Right ventricle myocardium superior (tissue), 1 donor: ENCODE measurements around the gene CYFIP2. TPM values are rescaled to one million over a fixed set of nuclear protein-coding genes. Genes with fewer than 3 reads are reported as not detected.
"Not testable (repeated sequence)": the region's sequence is repeated elsewhere in the genome, so short reads cannot be mapped to it uniquely, and the experiment has no call there.

Source experiments
- ATAC-seq: fragments of 200-7000 bp; cut with Tn5 transposase; one replicate; pipeline ENCODE4 v1.9.1; 2020; ENCODE audit warnings: mild to moderate bottlenecking; ENCODE audit not compliant: poor library complexity
- DNase-seq: peaks from one replicate; pipeline ENCODE4 v3.0.0-alpha.2; 2020
- intact Hi-C: fragments of 100-400 bp; cut with DNase I; formaldehyde crosslinking; loops from one replicate; pipeline ENCODE4 v1.11.2; 2022
- long read RNA-seq: library from polyadenylated mRNA; unstranded; transcript quantifications from one replicate; pipeline ENCODE4 v2.0.0, GENCODE V29; 2021
- total RNA-seq: library from RNA; stranded (reverse); fragmentation: NEBNext Ultra II Directional; extraction: Animal tissue kit (Norgen Biotek cat#: 25700); gene quantifications from one replicate; pipeline ENCODE4 v1.2.1, GENCODE V29; 2021
- donor health status: DM: no; HTN: yes; CAD: no; lungs with severe emphysema.

The CYFIP2 gene
- 27.6 TPM for total RNA-seq
- long read RNA-seq, full-length matches to known transcripts, result 10 of 32 reads
- long read RNA-seq, partial matches to known transcripts, result 14 of 32 reads
- long read RNA-seq, other reads (novel, unspliced or antisense), result 8 of 32 reads

DNA sequence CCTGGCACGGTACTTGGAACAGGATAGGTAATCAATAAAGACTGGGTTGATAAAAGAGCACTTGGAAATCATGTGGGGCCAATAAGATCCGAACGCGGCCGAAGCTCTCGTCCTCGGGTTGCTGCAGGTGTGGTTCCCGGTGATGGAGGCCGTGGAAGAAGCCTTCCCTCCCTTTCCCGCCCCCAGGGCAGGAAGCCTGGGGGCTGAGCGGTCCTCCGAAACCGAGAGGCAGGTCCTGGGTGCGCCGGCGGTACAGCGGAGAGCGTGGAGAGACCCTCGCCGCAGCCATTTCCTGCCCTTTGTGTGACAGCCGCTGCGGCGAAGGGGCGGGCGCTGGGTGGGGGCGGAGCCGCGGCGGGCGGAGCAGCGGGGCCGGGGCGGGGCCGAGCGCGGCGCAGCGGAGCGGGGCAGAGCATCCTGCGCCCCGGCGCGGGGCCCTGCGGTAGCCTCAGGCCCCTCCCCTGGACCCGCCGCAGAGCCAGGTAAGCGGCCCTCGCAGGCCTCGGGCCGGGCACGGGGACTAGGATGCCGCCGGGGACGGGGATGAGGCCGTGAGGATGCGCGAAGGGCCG is at the start of gene CYFIP2:
Gene CYFIP2 (plus strand): TSS at position 410 of the 572 bp plus-strand sequence. CDS start 19,239 bp downstream, outside the sequence.
- intact Hi-C loops, result no loop called here
- DNase-seq (peak; percentile 79), ATAC-seq (peak; percentile 86)

DNA sequence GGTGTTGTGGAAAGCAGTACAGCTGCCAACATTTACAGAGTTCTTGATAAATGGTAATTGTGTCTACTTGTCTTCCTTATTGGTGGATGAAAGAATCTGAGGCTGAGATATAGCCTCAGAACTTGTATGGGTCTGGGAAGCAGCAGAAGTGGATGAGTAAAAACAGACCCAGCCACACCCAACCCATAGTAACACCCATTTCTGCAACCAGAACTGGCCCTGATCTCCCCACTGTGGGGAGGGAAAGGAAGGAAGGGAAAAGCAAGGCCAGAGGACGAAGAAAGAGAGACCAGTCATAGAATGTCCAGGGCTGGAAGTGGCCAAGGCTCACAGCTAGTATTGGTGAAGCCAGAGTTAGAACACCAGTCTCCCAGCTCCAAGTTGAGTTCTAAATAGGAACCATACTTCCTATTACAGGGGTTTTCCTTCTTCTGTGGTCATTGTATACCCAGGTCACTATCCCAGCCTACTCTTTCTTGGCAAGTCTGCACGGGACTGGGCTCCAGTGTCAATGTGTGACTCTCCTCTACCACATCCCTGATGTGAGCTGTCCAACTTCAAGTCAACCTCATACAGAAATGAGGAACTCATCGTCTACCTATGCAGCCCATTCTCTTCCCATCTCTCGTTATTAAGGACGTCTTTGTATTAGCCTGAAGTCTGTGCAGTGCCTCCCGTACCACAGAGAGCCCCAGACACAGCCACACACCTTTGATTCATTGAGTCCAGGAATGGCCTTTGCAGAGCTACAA is 49.4 kb upstream of the CYFIP2 start:
- ATAC-seq, result no peak
- no peak for DNase-seq
- intact Hi-C loops, result no loop called here

DNA sequence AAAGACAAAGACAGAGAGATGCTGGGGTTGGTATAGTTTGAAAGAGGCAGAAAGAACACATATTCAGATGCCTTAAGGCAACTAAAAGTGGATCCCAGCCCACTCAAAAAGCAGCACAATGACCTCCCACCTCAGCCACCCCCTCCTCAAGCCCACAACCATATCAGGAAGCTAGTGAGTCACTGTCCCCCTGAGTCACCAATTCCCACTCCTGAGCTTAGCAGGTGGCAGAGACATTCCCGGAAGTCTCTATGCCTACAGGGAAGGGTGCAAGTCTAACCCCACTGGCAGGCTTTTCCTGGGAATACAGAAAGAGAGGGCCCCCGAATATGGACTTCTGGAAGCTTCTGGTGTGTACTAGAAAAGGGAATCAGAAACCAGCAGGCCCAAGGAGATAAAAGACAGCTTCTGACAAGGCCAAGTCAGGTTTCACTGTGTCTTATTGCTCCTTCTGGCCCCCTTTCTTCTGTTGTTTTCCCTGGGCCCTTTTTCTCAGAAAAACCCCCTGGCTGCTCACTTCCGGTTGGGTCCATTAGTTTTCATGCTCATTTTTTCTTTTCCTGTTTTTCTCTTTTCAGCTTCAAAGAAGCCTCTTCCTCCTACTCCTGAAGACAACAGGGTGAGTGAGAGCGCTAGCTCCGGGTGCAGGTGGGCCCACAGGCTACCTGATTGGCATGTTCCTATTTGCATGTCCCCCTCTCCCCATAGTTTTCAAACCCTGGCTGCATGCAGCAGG is 48.5 kb upstream of the CYFIP2 start:
- ATAC-seq, result no peak
- intact Hi-C loops, result no loop called here
- no peak for DNase-seq

DNA sequence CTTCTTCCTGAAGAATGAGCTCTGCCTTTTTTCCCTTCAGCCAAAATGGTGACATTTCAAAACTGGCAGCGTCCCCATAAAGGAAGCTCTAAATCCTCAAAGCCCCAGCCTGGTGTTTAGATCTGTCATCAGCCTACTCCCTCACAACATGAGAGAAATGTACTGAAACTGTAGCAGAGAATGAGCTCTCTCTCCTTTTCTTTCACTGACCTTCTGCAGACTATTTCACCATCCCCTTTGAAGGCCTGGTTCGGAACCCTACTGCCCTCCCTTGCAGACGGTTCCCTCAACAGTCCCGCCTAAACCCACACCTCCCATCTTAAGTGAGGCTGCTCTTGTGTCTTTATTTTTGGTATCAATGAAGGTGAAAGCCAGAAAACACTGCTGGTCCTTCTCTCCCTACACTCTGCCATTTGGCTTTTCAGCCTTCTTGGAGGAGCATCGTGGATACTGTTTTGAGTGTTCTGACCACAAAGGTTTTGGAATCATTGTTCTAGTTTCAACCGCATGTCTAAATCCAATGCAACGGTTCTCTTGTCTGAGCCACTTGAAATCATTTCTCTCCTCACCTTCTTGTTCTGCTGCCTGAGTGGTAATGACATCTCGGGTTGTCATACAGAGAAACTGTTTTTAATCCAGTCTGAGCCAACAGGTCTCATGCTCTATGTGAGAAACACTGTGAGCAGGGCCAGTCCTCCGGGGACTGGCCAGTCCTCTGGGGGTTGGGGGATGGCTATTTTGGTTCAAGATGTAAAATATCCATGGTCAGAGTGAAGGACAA is 46.2 kb upstream of the CYFIP2 start:
- DNase-seq (no peak), ATAC-seq (peak; percentile 62)
- intact Hi-C loops, result no loop called here

DNA sequence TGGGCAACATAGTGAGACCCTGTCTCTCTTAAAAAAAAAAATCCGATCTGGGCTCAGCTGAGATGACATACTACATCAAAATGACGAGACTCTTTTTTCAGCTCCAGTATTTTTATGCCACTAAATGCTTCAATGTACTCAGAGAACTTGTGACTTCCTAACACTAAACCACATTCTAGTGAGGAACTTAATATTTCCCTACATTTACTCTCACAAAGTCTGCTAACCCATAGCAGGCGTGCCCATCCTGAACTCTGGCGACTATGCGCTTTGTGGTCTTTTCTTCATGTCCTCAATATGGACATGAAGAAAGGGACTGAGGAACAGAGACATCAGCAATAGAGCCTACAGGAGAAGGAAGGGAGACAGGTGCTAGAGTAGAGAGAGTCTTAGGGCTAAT is 44.0 kb upstream of the CYFIP2 start:
- DNase-seq, result no peak

DNA sequence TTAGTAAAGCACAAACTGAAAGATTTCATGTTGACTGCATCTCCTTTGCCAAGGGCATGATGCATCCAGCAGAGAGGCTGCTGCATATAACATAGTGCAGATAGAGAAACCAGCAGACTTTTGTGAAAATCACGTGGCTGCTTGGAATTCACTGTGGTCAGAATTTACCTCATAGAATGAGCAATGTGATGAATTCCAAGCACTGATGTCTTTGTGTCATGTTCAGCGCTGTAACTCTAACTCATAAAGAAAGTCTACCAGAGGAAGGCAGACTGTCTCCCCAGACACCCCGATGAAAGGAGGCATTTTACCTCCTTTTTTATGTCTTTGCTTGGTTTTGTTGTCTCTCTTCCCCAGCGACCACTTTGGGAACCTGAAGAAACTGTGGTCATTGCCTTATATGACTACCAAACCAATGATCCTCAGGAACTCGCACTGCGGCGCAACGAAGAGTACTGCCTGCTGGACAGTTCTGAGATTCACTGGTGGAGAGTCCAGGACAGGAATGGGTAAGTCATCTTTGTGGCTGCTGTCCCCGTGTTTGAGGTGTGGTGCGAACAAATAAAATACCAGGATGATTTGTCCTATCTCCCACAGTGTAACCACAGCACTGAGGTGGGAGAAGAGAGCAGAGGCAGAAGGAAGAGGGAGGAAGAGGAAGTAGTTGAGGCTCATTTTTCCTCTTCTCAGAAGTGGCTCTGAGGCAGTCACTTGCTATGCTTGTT is 43.3 kb upstream of the CYFIP2 start:
- DNase-seq, result no peak
- intact Hi-C loops, result no loop called here
- ATAC-seq, result no peak

More for the DNA sequence above, 44.0 kb upstream of the CYFIP2 start:
- intact Hi-C loops, result no loop called here
- ATAC-seq, result no peak

DNA sequence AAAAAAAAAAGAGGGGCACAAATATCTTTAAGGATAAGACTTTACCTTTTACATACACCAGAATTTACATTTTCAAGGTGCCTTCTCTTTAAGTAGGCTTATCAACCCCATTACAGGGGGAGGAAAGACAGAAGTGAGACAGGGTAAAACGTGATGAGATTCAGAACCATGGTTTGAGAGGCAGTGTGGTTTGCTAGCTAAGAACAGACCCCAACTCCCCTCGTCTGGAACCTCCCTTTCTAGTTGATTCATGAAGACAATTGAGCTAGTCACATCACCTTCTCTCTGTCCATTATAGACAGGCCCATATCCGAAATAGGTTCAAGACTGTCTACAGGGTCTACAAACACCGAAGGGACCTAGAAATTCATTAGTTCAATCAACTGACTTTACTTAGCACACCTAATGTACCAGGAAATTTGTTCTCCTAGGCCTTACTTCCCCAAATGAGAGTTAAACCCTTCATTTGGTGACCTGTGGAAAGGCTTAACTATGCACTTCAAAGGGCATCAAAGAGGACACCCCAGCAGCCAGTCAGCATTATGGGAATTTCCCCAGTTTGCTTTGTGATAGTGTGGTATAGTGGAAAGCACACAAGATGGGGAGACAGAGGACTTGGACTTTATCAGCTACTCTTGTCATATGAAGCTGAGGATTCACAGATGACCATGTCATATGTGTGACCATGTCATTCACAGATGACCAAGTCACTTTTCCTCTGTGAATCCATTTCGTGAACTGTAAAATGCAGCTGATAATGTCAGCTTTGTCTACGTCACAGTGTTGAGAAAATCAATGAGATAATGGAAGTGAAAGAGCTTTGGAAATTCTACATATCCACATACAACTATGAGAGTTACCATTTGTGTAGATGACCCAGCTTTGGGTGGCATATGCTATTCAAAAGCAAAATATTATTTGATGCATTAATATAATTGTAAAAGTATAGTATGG is 40.2 kb upstream of the CYFIP2 start:
- intact Hi-C loops, result no loop called here
- ATAC-seq (no peak), DNase-seq (no peak)

DNA sequence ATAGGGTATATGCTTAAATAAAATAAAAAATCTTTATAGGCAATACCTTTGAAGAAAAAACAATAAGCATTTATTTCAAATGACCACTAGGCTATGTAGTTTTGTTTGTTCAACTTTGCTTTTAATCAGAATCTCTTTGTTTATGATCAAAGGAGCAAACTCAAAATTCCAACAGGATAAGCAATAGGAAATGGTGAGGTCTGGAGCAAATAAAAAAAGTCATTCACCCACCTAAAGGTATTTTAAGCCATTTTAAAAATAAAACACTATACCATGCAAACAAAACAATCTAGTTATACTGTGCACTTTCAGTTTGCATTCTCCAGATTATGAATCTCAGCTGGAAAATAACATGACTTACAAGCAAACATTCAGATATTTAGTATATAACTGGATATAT is 35.3 kb upstream of the CYFIP2 start:
- intact Hi-C loops, result no loop called here

DNA sequence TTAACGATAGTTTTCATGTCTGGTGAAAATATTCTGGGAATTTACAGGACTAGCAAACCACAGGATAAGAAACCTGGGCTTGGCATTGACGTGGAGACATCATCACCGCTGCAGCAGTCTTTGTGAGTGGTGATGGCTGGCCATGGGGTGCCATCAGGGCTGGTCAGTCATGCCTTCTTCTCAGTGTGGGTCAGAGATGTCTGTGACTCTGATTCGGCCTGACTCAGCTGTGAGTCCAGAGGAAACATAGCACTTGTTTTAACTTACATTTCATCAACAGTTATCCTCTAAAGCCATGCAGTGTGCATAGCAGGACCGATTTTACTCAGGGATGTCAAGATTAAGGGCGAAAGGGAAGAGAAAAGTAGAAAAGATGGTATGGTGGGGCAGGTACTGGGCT is 33.2 kb upstream of the CYFIP2 start:
- DNase-seq, result no peak
- intact Hi-C loops, result no loop called here
- ATAC-seq, result no peak

More for the DNA sequence above, 35.3 kb upstream of the CYFIP2 start:
- DNase-seq (no peak), ATAC-seq (no peak)

DNA sequence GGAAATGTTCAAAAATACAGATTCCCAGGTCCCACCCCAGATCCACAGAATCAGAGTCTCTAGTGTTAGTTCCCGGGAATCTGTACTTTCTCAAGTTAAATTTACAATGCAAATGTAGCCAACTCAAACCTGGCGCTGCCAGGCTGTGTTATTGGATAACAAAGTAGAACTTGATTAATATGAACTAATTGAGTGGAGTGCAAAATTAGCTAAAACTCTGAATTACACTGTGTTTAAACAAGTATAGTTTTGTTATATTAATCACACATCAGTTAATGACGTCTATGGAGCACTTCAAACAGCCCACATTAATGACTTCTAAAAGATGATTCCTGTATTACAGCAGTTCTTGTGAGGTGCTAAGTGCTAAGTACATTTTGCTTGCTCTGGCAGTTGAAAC is 32.4 kb upstream of the CYFIP2 start:
- intact Hi-C loops, result no loop called here
- no peak for DNase-seq
- no peak for ATAC-seq

DNA sequence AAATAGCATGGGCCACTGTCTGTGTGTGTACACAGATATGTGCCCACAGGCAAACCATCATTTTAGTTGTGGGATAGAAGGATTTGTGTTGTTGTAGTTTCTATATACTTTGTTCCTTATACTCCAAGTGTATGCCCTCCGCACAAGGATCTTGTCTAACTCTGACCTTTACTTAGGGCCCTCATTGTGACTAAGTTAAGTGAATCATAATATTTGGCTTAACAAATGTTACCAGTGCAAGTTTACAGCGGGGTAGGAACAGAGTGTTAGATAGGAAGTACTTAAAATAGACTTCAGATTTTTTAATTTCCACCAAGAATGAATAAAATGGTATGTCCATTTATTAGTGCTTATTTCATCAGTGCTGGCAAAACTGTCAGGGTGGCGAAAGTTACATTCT is 29.5 kb upstream of the CYFIP2 start:
- intact Hi-C loops, result no loop called here
- ATAC-seq, result no peak
- DNase-seq, result no peak

DNA sequence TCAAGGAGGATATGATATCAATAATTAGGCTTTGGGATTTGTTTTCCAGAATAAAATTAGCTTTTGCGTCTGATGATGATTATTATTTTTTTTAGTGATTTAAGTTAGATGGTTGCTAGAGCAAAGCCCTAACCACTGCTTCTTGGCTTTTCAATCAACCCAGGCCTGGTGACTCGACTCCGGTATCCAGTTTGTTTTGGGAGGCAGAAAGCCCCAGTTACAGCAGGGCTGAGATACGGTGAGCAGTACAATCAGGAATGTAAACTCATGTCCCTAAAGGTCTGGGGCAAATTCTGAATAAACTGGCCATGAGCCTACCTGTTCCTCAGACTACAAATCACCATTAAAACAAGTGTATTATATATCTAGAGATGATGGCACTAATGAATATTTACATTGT is 24.4 kb upstream of the CYFIP2 start:
- ATAC-seq, result no peak
- DNase-seq, result no peak
- intact Hi-C loops, result no loop called here

DNA sequence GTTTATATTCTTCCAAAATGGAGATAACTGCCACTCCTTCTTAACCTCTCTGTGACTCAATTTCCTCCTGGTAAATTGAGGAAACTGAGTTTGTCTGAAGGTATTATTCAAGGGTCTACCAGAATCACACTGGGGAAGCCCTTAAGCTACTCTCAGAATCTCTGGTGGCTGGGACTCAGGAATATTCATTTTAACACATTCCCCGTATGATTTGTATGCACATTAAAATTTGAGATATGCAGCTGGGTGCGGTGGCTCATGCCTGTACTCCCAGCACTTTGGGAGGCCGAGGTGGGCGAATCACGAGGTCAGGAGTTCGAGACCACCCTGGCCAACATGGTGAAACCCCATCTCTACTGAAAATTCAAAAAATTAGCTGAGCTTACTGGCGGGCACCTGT is 21.2 kb upstream of the CYFIP2 start:
- ATAC-seq, DNase-seq, intact Hi-C loops: not testable (repeated sequence)

DNA sequence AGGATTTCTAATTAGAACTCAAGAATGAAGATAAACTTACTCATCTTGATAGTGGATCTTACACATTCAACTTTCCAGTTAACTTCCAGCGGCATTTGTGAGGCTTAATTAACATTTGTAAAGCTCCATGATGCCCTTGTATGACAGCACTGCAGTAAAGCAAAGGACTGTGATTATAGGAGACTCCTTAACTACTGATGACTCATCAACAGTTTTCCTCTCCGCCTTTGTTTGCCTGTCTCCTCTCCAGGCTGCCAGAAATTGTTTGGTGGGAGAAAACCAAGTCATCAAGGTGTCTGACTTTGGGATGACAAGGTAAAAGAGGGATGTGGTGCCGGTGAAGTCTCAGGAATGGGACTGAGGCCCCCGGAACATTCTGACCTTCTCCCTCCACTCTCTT is 20.4 kb upstream of the CYFIP2 start:
- no peak for ATAC-seq
- intact Hi-C loops, result no loop called here
- no peak for DNase-seq

DNA sequence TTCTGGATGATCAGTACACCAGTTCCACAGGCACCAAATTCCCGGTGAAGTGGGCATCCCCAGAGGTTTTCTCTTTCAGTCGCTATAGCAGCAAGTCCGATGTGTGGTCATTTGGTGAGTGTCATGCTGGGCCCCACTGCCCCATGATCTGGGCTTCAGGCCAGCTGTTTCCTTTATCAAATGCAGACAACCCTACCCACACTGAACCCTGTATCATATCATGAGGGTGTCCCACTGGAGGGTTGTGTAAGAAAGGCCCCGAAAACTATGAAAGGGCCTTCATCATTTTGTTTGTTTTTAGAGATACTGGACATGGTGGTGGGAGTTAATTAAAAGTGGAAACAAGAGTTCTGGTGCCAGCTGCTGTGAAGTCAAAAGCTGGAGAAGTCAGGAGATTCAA is 20.0 kb upstream of the CYFIP2 start:
- intact Hi-C loops, result no loop called here
- DNase-seq (no peak), ATAC-seq (no peak)

DNA sequence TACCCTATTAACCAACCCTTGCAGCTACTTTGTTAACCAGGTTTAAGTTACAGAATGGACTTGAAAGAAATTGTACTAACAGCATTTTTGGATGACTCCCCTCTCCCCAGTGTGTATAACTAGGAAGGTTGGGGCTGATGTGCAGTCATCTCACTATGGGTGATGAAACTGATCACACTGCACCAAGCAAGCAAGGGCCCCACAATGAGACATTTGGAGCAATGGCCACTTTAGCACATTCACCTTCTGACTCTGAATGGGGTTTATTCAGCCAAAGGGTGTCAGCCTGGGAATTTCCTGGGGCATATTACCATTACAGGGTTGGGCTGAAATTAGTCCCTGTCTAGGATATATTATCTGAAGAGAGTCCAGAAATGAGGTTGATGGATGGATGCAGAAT is 18.7 kb upstream of the CYFIP2 start:
- no peak for DNase-seq
- no peak for ATAC-seq
- intact Hi-C loops, result no loop called here

DNA sequence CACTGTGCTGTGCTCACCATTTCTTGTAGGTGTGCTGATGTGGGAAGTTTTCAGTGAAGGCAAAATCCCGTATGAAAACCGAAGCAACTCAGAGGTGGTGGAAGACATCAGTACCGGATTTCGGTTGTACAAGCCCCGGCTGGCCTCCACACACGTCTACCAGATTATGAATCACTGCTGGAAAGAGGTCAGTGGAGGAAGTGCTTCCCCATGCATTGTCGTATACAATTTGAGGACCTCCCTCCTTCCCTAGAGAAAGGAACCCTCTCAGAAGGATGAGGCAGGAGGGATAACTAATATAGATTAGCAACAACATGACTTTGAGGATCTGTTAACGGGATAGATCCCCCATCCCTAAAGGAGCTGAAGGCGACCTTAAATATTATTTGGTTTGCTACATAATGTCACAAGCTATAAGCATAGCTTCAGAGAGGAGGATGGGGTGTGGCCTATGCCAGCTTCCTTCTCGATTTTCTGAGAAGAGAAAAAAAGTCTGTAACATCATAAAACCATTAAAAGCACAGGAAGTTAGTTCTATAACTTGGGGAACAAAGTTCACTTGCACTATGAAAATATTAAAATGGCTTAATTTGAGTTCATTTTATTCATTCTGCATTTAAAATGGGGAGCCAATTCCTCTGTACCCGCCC is 17.0 kb upstream of the CYFIP2 start:
- intact Hi-C loops, result no loop called here
- ATAC-seq, result peak; percentile 30
- no peak for DNase-seq
